GM19351 (cell line): ENCODE results near the gene KICS2.
"Not testable (repeated sequence)": the region's sequence is repeated elsewhere in the genome, so short reads cannot be mapped to it uniquely, and the experiment has no call there.

ENCODE experiments used
- ATAC-seq: cut with Tn5 transposase; IDR thresholded peaks from one replicate; pipeline ENCODE4 v1.9.1; 2021; ENCODE audit warnings: mild to moderate bottlenecking, moderate library complexity; ENCODE audit not compliant: unreplicated experiment

Gene KICS2

GRCh38 chr12:64217643-64218042 is 4.5 kb downstream of the KICS2 start:
- ATAC-seq = not testable (repeated sequence)

GRCh38 chr12:64216239-64216638 is 5.9 kb downstream of the KICS2 start:
- ATAC-seq = no peak

- no peak for ATAC-seq
Measured at GRCh38 chr12:64212119-64212746, 9.9 kb downstream of the KICS2 start.

GRCh38 chr12:64207453-64207852 is 14.6 kb downstream of the KICS2 start:
- no peak for ATAC-seq

GRCh38 chr12:64205542-64205941 is 16.6 kb downstream of the KICS2 start:
- ATAC-seq = no peak

GRCh38 chr12:64203775-64204174 is 18.3 kb downstream of the KICS2 start:
- ATAC-seq = no peak

- no peak for ATAC-seq
Measured at GRCh38 chr12:64203036-64203435, 19.1 kb downstream of the KICS2 start.

GRCh38 chr12:64195841-64196240 is 26.3 kb downstream of the KICS2 start:
- ATAC-seq = not testable (repeated sequence)

- ATAC-seq = no peak
Measured at GRCh38 chr12:64194333-64195149, 27.6 kb downstream of the KICS2 start.

GRCh38 chr12:64193931-64194330 is 28.2 kb downstream of the KICS2 start:
- ATAC-seq = no peak

- peak; percentile 95 for ATAC-seq
Measured at GRCh38 chr12:64192644-64193444, 29.3 kb downstream of the KICS2 start.

- no peak for ATAC-seq
Measured at GRCh38 chr12:64190140-64190539, 32.0 kb downstream of the KICS2 start.

GRCh38 chr12:64189530-64189929 is 32.6 kb downstream of the KICS2 start:
- no peak for ATAC-seq

- ATAC-seq = no peak
Measured at GRCh38 chr12:64187794-64188193, 34.3 kb downstream of the KICS2 start.

- ATAC-seq = no peak
Measured at GRCh38 chr12:64187370-64187769, 34.7 kb downstream of the KICS2 start.

- peak; percentile 96 for ATAC-seq
Measured at GRCh38 chr12:64186789-64187188, 35.3 kb downstream of the KICS2 start.

- ATAC-seq = no peak
Measured at GRCh38 chr12:64184216-64184615, 37.9 kb downstream of the KICS2 start.

- ATAC-seq = no peak
Measured at GRCh38 chr12:64181430-64182291, 40.4 kb downstream of the KICS2 start.

GRCh38 chr12:64180951-64181350 is 41.1 kb downstream of the KICS2 start:
- ATAC-seq = no peak

GRCh38 chr12:64178122-64178521 is 44.0 kb downstream of the KICS2 start:
- no peak for ATAC-seq

- ATAC-seq = no peak
Measured at GRCh38 chr12:64177001-64177400, 45.1 kb downstream of the KICS2 start.
